Kidney (tissue), 14 donors: Measurements from ENCODE around the gene SYTL2. TPM values are rescaled to one million over a fixed set of nuclear protein-coding genes. Genes with fewer than 3 reads are reported as not detected.

Source experiments
- DNase-seq, 5 donors: peaks; one replicate each; pipeline ENCODE4 v3.0.0-alpha.2; 2013 to 2020
- FAIRE-seq: peaks from 2 replicates; lab custom pipeline; 2012; peaks lifted over from hg19 to GRCh38; lab: Jason Lieb, UNC
- H3K27ac ChIP-seq, 2 donors: one replicate each; pipeline ENCODE4 v1.7.0; 2013; ENCODE audit warnings: low read depth in 2 of 2, low read length in 2 of 2, inconsistent platforms in 1 of 2
- H3K27me3 ChIP-seq: one replicate; pipeline ENCODE4 v1.7.1; 2013; ENCODE audit warnings: low read length, inconsistent platforms; ENCODE audit not compliant: control insufficient read depth, insufficient read depth
- H3K36me3 ChIP-seq, 3 donors: one replicate each; pipeline versions ENCODE4 v1.7.0 to v1.7.1; 2013; ENCODE audit warnings: low read length in 3 of 3, control low read depth in 1 of 3, inconsistent platforms in 1 of 3; ENCODE audit not compliant: insufficient read depth in 3 of 3, control insufficient read depth in 2 of 3
- H3K4me1 ChIP-seq, 3 donors: one replicate each; pipeline versions ENCODE4 v1.7.0 to v1.7.1; 2013; ENCODE audit warnings: low read length in 3 of 3, inconsistent platforms in 1 of 3, low read depth in 1 of 3; ENCODE audit not compliant: control insufficient read depth in 2 of 3, insufficient read depth in 2 of 3
- H3K4me3 ChIP-seq, 3 donors: one replicate each; pipeline versions ENCODE4 v1.7.0 to v1.8.1; 2013; ENCODE audit warnings: low read length in 3 of 3, control low read depth in 1 of 3, inconsistent platforms in 1 of 3
- H3K9ac ChIP-seq, 3 donors: one replicate each; pipeline versions ENCODE4 v1.7.0 to v1.7.1; 2013; ENCODE audit warnings: low read length in 3 of 3, control low read depth in 1 of 3, inconsistent platforms in 1 of 3
- H3K9me3 ChIP-seq, 3 donors: one replicate each; pipeline versions ENCODE4 v1.7.0 to v1.7.1; 2013; ENCODE audit warnings: low read length in 3 of 3, control low read depth in 1 of 3, inconsistent platforms in 1 of 3; ENCODE audit not compliant: control insufficient read depth in 2 of 3, insufficient read depth in 1 of 3
- intact Hi-C: fragments of 100-400 bp; cut with DNase I; formaldehyde crosslinking; loops from one replicate; pipeline ENCODE4 v1.11.1; 2022
- polyA plus RNA-seq: library from polyadenylated mRNA; stranded (reverse); fragments of 350-450 nt; fragmentation: Illumina TruSeq; extraction: RNeasy Lipid Tissue Mini Kit (QIAGEN cat#74804); gene quantifications from one replicate; pipeline ENCODE4 v1.2.3, GENCODE V29; 2014; ENCODE audit warnings: low read depth, low replicate concordance; ENCODE audit not compliant: insufficient read depth
- total RNA-seq: library from RNA; stranded (reverse); fragmentation: NEBNext Ultra II Directional; extraction: Animal tissue kit (Norgen Biotek cat#: 25700); gene quantifications from one replicate; pipeline ENCODE4 v1.2.1, GENCODE V29; 2021
- TF ChIP-seq, protein P1 (sequence below): IDR thresholded peaks from 3 replicates; pipeline ENCODE4 v1.5.1; 2012; ENCODE audit warnings: mild to moderate bottlenecking, moderate library complexity, borderline replicate concordance; ENCODE audit not compliant: insufficient read depth; ENCODE audit errors: extremely low read depth
- donor health status: control.
- donor health status: control.
- donor health status: control.
- donor health status: control.
- donor health status: control.
- donor health status: DM: yes; HTN: yes; CAD: no.
- donor health status: Normal renal cell carcinoma (clear cell type).

The SYTL2 gene
- total and polyA plus RNA-seq, 2 donors from 2014 or later = 19.8 to 187 TPM

GRCh38 chr11:85742348-85742747, 68.6 kb downstream of the SYTL2 start:
- intact Hi-C loops = no loop called here
- TF ChIP-seq, protein P1, sequence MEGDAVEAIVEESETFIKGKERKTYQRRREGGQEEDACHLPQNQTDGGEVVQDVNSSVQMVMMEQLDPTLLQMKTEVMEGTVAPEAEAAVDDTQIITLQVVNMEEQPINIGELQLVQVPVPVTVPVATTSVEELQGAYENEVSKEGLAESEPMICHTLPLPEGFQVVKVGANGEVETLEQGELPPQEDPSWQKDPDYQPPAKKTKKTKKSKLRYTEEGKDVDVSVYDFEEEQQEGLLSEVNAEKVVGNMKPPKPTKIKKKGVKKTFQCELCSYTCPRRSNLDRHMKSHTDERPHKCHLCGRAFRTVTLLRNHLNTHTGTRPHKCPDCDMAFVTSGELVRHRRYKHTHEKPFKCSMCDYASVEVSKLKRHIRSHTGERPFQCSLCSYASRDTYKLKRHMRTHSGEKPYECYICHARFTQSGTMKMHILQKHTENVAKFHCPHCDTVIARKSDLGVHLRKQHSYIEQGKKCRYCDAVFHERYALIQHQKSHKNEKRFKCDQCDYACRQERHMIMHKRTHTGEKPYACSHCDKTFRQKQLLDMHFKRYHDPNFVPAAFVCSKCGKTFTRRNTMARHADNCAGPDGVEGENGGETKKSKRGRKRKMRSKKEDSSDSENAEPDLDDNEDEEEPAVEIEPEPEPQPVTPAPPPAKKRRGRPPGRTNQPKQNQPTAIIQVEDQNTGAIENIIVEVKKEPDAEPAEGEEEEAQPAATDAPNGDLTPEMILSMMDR = no peak
- no peak for FAIRE-seq
- no peaks in the 10 kb centered on the region for H3K9me3 ChIP-seq
- no peak overlapping the region for H3K9ac ChIP-seq
- H3K27me3 ChIP-seq = no peaks in the 10 kb centered on the region
- H3K36me3 ChIP-seq = no peaks in the 10 kb centered on the region
- peaks cover 0 to 5% (median 0%) of the 10 kb centered on the region in 3 donors for H3K4me1 ChIP-seq
- H3K27ac ChIP-seq = no peak overlapping the region
- no peak overlapping the region for H3K4me3 ChIP-seq
- DNase-seq = no peak

- Histone ChIP-seq H3K9me3 (no peaks in the 10 kb centered on the region), H3K27ac (no peak overlapping the region), H3K27me3 (no peaks in the 10 kb centered on the region), H3K4me1 (peaks cover 0 to 5% (median 0%) of the 10 kb centered on the region in 3 donors), H3K36me3 (no peaks in the 10 kb centered on the region), H3K9ac (no peak overlapping the region), H3K4me3 (no peak overlapping the region)
- TF ChIP-seq, protein P1 = no peak
- FAIRE-seq = no peak
- intact Hi-C loops = no loop called here
- no peak for DNase-seq
Measured at GRCh38 chr11:85740481-85741400, 70.2 kb downstream of the SYTL2 start.

GRCh38 chr11:85737738-85738137, 73.2 kb downstream of the SYTL2 start:
- no peaks in the 10 kb centered on the region for H3K9me3 ChIP-seq
- FAIRE-seq (no peak), DNase-seq (no peak)
- no peaks in the 10 kb centered on the region for H3K27me3 ChIP-seq
- H3K4me1 ChIP-seq = peaks cover 0 to 3% (median 0%) of the 10 kb centered on the region in 3 donors
- intact Hi-C loops = no loop called here
- TF ChIP-seq, protein P1 = no peak
- no peak overlapping the region for H3K27ac ChIP-seq
- H3K36me3 ChIP-seq = peaks cover 0 to 12% (median 2%) of the 10 kb centered on the region in 3 donors
- no peak overlapping the region for H3K4me3 ChIP-seq
- no peak overlapping the region for H3K9ac ChIP-seq
